Left ventricle myocardium inferior (tissue), 1 donor: ENCODE measurements around the gene SDC1. TPM values are rescaled to one million over a fixed set of nuclear protein-coding genes. Genes with fewer than 3 reads are reported as not detected.

Experiments
- DNase-seq: peaks from one replicate; pipeline ENCODE4 v3.0.0-alpha.2; 2020
- H3K27ac ChIP-seq: fragments of 200-600 bp; replicated peaks from 2 replicates; pipeline ENCODE4 v1.8.0; 2021
- H3K27me3 ChIP-seq: fragments of 200-600 bp; 2 replicates; pipeline ENCODE4 v1.8.0; 2021; ENCODE audit warnings: low read depth
- H3K36me3 ChIP-seq: fragments of 200-600 bp; 2 replicates; pipeline ENCODE4 v1.8.0; 2021
- H3K4me1 ChIP-seq: fragments of 200-600 bp; 2 replicates; pipeline ENCODE4 v1.8.0; 2021
- H3K4me3 ChIP-seq: fragments of 200-600 bp; 2 replicates; pipeline ENCODE4 v1.8.0; 2021; ENCODE audit warnings: mild to moderate bottlenecking, moderate library complexity
- H3K9me3 ChIP-seq: fragments of 200-600 bp; replicated peaks from 2 replicates; pipeline ENCODE4 v1.8.0; 2021
- intact Hi-C: fragments of 100-400 bp; cut with micrococcal nuclease; formaldehyde crosslinking; loops from one replicate; pipeline ENCODE4 v1.11.0; 2022
- total RNA-seq: library from RNA; stranded (reverse); fragmentation: NEBNext Ultra II Directional; extraction: Animal tissue kit (Norgen Biotek cat#: 25700); gene quantifications from one replicate; pipeline ENCODE4 v1.2.1, GENCODE V29; 2021
- TF ChIP-seq, protein P1 (sequence below): fragments of 200-600 bp; IDR thresholded peaks from 2 replicates; pipeline ENCODE4 v1.8.0; 2021; ENCODE audit warnings: antibody characterized with exemption, mild to moderate bottlenecking, borderline replicate concordance
- donor health status: DM: no; HTN: yes; CAD: no; lungs with severe emphysema.

The SDC1 gene
- total RNA-seq, 1 donor from 2014 or later, result 0.41 TPM

DNA sequence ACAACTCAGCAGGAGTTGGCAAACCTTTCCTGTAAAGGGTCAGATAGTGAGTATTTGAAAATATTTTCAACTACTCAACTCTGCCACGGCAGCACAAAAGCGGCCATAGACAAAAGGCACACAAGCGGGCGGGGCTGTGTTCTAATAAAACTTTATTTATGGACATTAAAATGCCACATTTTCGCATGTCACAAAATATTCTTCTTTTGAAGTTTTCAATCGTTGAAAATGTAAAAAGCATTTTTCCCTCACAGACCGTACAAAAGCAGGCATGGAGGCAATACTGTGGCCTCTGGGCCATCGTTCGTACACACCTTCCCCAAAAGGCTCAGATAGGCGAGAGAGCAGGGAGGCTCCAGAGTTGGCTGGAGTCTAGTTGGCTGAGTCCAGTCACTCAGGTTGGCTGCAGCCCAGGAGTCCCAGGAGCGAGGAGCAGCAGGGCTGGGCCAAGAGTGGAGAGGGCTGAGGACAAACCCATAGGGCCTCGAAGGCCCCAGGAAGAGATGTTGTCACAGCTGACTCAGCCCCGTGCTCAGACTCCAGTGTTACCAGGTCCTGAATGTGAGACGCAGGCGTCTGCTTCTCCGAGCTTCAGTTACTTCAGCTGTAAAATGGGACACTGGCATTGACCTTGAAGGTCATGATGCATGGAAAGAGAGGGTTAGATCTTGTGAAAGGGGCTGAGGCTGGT is 42.5 kb downstream of the SDC1 start:
- no peaks in the 10 kb centered on the region for H3K27me3 ChIP-seq

GRCh38 chr2:20181761-20182160 is 43.2 kb downstream of the SDC1 start:
- Histone ChIP-seq H3K9me3 (no peaks in the 10 kb centered on the region), H3K4me3 (no peak overlapping the region), H3K27ac (no peak overlapping the region), H3K4me1 (no peaks in the 10 kb centered on the region), H3K27me3 (no peaks in the 10 kb centered on the region), H3K36me3 (no peaks in the 10 kb centered on the region)
- intact Hi-C loops, result no loop called here
- TF ChIP-seq, protein P1, sequence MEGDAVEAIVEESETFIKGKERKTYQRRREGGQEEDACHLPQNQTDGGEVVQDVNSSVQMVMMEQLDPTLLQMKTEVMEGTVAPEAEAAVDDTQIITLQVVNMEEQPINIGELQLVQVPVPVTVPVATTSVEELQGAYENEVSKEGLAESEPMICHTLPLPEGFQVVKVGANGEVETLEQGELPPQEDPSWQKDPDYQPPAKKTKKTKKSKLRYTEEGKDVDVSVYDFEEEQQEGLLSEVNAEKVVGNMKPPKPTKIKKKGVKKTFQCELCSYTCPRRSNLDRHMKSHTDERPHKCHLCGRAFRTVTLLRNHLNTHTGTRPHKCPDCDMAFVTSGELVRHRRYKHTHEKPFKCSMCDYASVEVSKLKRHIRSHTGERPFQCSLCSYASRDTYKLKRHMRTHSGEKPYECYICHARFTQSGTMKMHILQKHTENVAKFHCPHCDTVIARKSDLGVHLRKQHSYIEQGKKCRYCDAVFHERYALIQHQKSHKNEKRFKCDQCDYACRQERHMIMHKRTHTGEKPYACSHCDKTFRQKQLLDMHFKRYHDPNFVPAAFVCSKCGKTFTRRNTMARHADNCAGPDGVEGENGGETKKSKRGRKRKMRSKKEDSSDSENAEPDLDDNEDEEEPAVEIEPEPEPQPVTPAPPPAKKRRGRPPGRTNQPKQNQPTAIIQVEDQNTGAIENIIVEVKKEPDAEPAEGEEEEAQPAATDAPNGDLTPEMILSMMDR, result no peak
- DNase-seq, result no peak

More for the DNA sequence above, 42.5 kb downstream of the SDC1 start:
- no peak overlapping the region for H3K4me3 ChIP-seq
- no peaks in the 10 kb centered on the region for H3K9me3 ChIP-seq
- H3K4me1 ChIP-seq, result no peaks in the 10 kb centered on the region
- TF ChIP-seq, protein P1, result no peak
- H3K27ac ChIP-seq, result no peak overlapping the region
- no peak for DNase-seq
- H3K36me3 ChIP-seq, result no peaks in the 10 kb centered on the region
- intact Hi-C loops, result no loop called here

GRCh38 chr2:20180676-20181648 is 44.0 kb downstream of the SDC1 start:
- Histone ChIP-seq H3K9me3 (no peaks in the 10 kb centered on the region), H3K4me3 (no peak overlapping the region), H3K36me3 (no peaks in the 10 kb centered on the region), H3K27me3 (no peaks in the 10 kb centered on the region), H3K4me1 (no peaks in the 10 kb centered on the region), H3K27ac (no peak overlapping the region)
- intact Hi-C loops, result no loop called here
- TF ChIP-seq, protein P1, result no peak
- DNase-seq, result no peak

GRCh38 chr2:20179755-20180594 is 45.0 kb downstream of the SDC1 start:
- no peak overlapping the region for H3K4me3 ChIP-seq

GRCh38 chr2:20179466-20179754 is 45.5 kb downstream of the SDC1 start:
- DNase-seq, result no peak
- Histone ChIP-seq H3K9me3 (no peaks in the 10 kb centered on the region), H3K4me3 (no peak overlapping the region), H3K27ac (no peak overlapping the region), H3K27me3 (no peaks in the 10 kb centered on the region), H3K4me1 (no peaks in the 10 kb centered on the region), H3K36me3 (no peaks in the 10 kb centered on the region)
- intact Hi-C loops, result no loop called here
- TF ChIP-seq, protein P1, result no peak

More at GRCh38 chr2:20179755-20180594, 45.0 kb downstream of the SDC1 start:
- H3K9me3 ChIP-seq, result no peaks in the 10 kb centered on the region
- TF ChIP-seq, protein P1, result no peak
- no peak overlapping the region for H3K27ac ChIP-seq
- no peak for DNase-seq
- intact Hi-C loops, result no loop called here
- H3K36me3 ChIP-seq, result no peaks in the 10 kb centered on the region
- no peaks in the 10 kb centered on the region for H3K4me1 ChIP-seq
- no peaks in the 10 kb centered on the region for H3K27me3 ChIP-seq
